DOHH2 (cell line): ENCODE measurements around the gene DPH5.

Experiments
- H3F3A ChIP-seq: fragments of 200-600 bp; sonication (generic), shearing (Covaris generic); 2 replicates; pipeline ENCODE4 v1.6.0; 2016; ENCODE audit warnings: antibody characterized with exemption, mild to moderate bottlenecking; ENCODE audit not compliant: control insufficient read depth, insufficient read depth
- H3K27ac ChIP-seq: fragments of 200-600 bp; sonication (generic); 2 replicates; pipeline ENCODE4 v1.5.1; 2014; ENCODE audit warnings: low read depth, mild to moderate bottlenecking, low read length, moderate library complexity
- H3K27me3 ChIP-seq: fragments of 200-600 bp; sonication (generic); 2 replicates; pipeline ENCODE4 v1.6.1; 2014; ENCODE audit warnings: mild to moderate bottlenecking, low read length, mixed read lengths; ENCODE audit not compliant: control insufficient read depth
- H3K36me3 ChIP-seq: fragments of 200-600 bp; sonication (generic); 2 replicates; pipeline ENCODE4 v1.6.1; 2014; ENCODE audit warnings: mild to moderate bottlenecking, low read length, moderate library complexity, mixed read lengths; ENCODE audit not compliant: control insufficient read depth
- H3K4me1 ChIP-seq: fragments of 200-600 bp; sonication (generic); 2 replicates; pipeline ENCODE4 v1.6.1; 2014; ENCODE audit warnings: mild to moderate bottlenecking, low read length, mixed read lengths; ENCODE audit not compliant: control insufficient read depth
- H3K4me2 ChIP-seq: fragments of 200-600 bp; sonication (generic); 2 replicates; pipeline ENCODE4 v1.6.0; 2014; ENCODE audit warnings: mild to moderate bottlenecking, low read length, moderate library complexity
- H3K4me3 ChIP-seq: fragments of 200-600 bp; sonication (generic); 2 replicates; pipeline ENCODE4 v1.5.1; 2014; ENCODE audit warnings: mild to moderate bottlenecking, low read length, mixed read lengths
- H3K79me2 ChIP-seq: fragments of 200-600 bp; sonication (generic); 2 replicates; pipeline ENCODE4 v1.6.1; 2014; ENCODE audit warnings: mild to moderate bottlenecking, low read length, mixed read lengths; ENCODE audit not compliant: control insufficient read depth
- H3K9me2 ChIP-seq: fragments of 200-600 bp; sonication (generic); replicated peaks from 2 replicates; pipeline ENCODE4 v1.6.1; 2014; ENCODE audit warnings: mild to moderate bottlenecking, low read length, mixed read lengths; ENCODE audit not compliant: control insufficient read depth
- H3K9me3 ChIP-seq: fragments of 200-600 bp; sonication (generic); 2 replicates; pipeline ENCODE4 v1.6.1; 2014; ENCODE audit warnings: antibody characterized with exemption, low read length, mixed read lengths; ENCODE audit not compliant: control insufficient read depth, insufficient read depth
- H4K20me1 ChIP-seq: fragments of 200-600 bp; sonication (generic); 2 replicates; pipeline ENCODE4 v1.6.0; 2014; ENCODE audit warnings: low read depth, mild to moderate bottlenecking, antibody characterized with exemption, low read length, moderate library complexity; ENCODE audit not compliant: control insufficient read depth, insufficient read depth
- CTCF ChIP-seq: fragments of 200-600 bp; sonication (generic); IDR thresholded peaks from one replicate; pipeline ENCODE4 v1.5.1; 2014; ENCODE audit warnings: antibody characterized with exemption, mild to moderate bottlenecking, low read depth, low read length; ENCODE audit not compliant: poor library complexity, severe bottlenecking
- EZH2phosphoT487 ChIP-seq: fragments of 200-600 bp; sonication (generic); IDR thresholded peaks from 2 replicates; pipeline ENCODE4 v1.6.1; 2017; ENCODE audit warnings: borderline replicate concordance, mild to moderate bottlenecking, antibody characterized with exemption, low read length, moderate library complexity, mixed read lengths

DPH5 gene

GRCh38 chr1:100988121-100988520 is 37.5 kb downstream of the DPH5 start:
- peaks cover 38% of the 10 kb centered on the region for H3K36me3 ChIP-seq
- no peaks in the 10 kb centered on the region for H3K79me2 ChIP-seq
- H3K27ac ChIP-seq: no peak overlapping the region
- no peak overlapping the region for H3K4me3 ChIP-seq
- H3F3A ChIP-seq: no peaks in the 10 kb centered on the region
- TF ChIP-seq CTCF: no peak
- no peak for TF ChIP-seq EZH2phosphoT487
- no peaks in the 10 kb centered on the region for H3K27me3 ChIP-seq
- H3K4me1 ChIP-seq: no peaks in the 10 kb centered on the region
- H3K4me2 ChIP-seq: no peak overlapping the region
- H3K9me2 ChIP-seq: no peaks in the 10 kb centered on the region
- H4K20me1 ChIP-seq: no peaks in the 10 kb centered on the region
- no peaks in the 10 kb centered on the region for H3K9me3 ChIP-seq

DNA sequence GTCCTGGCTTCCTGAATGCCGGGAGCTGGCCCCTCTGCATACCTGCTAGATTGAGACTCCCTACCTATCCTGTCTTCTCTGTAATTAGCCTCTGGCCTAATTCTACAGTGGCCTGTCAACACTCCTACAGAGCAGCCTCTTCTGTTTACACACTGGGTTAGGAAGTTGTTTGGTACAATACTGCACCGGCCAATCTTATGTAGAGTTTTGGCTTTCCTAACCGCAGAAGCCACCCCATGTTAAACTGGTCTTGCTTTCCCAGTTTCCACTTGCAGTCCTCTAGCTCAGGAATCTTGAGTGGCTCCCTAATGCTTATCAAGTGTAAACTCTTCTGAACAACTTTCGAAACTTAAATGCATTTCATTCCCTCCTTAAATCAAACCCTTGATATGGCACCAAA is 42.8 kb downstream of the DPH5 start:
- no peaks in the 10 kb centered on the region for H3F3A ChIP-seq
- no peaks in the 10 kb centered on the region for H4K20me1 ChIP-seq
- H3K4me2 ChIP-seq: no peak overlapping the region
- H3K9me3 ChIP-seq: no peaks in the 10 kb centered on the region
- no peaks in the 10 kb centered on the region for H3K79me2 ChIP-seq
- no peaks in the 10 kb centered on the region for H3K9me2 ChIP-seq
- H3K27me3 ChIP-seq: no peaks in the 10 kb centered on the region
- H3K4me1 ChIP-seq: no peaks in the 10 kb centered on the region
- H3K27ac ChIP-seq: no peak overlapping the region
- peaks cover 21% of the 10 kb centered on the region for H3K36me3 ChIP-seq
- TF ChIP-seq CTCF (no peak), EZH2phosphoT487 (no peak)
- H3K4me3 ChIP-seq: no peak overlapping the region

DNA sequence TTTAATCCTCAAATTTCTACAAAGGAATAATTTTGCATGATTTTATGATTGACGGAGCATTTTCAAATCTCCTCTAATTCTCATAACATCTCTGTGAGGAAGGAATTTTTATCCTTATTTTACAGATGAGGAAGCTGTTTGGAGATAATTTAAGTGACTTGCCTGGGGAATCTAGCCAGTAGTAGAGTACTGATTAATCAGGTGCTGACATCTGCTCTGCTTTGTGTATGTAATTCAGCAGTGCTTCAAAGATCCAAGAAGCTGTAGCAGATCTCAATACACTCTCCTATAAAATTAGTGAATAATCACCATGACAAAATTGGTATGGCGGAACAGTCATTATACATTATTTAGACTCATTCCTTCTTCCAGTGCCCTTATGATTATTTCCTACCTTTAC is 46.0 kb downstream of the DPH5 start:
- no peaks in the 10 kb centered on the region for H3K27me3 ChIP-seq
- no peaks in the 10 kb centered on the region for H3K9me3 ChIP-seq
- TF ChIP-seq EZH2phosphoT487 (no peak), CTCF (no peak)
- H3K36me3 ChIP-seq: peaks cover 24% of the 10 kb centered on the region
- H3K9me2 ChIP-seq: no peaks in the 10 kb centered on the region
- no peaks in the 10 kb centered on the region for H3F3A ChIP-seq
- no peak overlapping the region for H3K4me3 ChIP-seq
- no peaks in the 10 kb centered on the region for H3K4me1 ChIP-seq
- H3K79me2 ChIP-seq: no peaks in the 10 kb centered on the region
- no peak overlapping the region for H3K4me2 ChIP-seq
- H4K20me1 ChIP-seq: no peaks in the 10 kb centered on the region
- H3K27ac ChIP-seq: no peak overlapping the region

DNA sequence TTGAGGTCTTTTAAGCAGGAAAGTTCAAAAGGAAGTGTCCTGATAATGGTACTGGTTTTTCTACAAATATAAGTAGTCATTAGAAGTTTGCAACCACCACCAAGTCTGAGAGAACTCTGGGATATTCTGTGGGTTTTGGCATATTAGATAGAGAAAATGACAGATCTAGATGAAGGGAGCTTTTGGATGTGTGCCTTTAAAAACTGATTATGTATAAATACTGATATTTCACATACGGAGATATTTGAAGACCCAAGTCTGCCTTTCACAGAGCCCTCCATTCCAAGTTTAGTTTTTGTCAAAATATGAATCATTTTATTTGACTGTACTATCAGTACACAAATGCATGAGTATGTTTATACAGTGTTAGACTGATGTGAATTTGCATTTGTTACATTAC is 48.6 kb downstream of the DPH5 start:
- H3K36me3 ChIP-seq: peaks cover 18% of the 10 kb centered on the region
- H3K27ac ChIP-seq: no peak overlapping the region
- no peaks in the 10 kb centered on the region for H3K9me3 ChIP-seq
- H3K4me2 ChIP-seq: no peak overlapping the region
- H3K4me3 ChIP-seq: no peak overlapping the region
- H3K79me2 ChIP-seq: no peaks in the 10 kb centered on the region
- H3F3A ChIP-seq: no peaks in the 10 kb centered on the region
- H3K9me2 ChIP-seq: no peaks in the 10 kb centered on the region
- H4K20me1 ChIP-seq: no peaks in the 10 kb centered on the region
- no peak for TF ChIP-seq EZH2phosphoT487
- TF ChIP-seq CTCF: no peak
- no peaks in the 10 kb centered on the region for H3K27me3 ChIP-seq
- H3K4me1 ChIP-seq: peaks cover 5% of the 10 kb centered on the region
